ENCODE measurements around the gene PALS1. TPM values are rescaled to one million over a fixed set of nuclear protein-coding genes. Genes with fewer than 3 reads are reported as not detected.

PALS1 gene
- total RNA-seq, 4 donors from 2014 or later = 9.0 to 23.4 (median 16.6) TPM

GRCh38 chr14:67257906-67258305, 16.7 kb downstream of the PALS1 start:
- Histone ChIP-seq H3K4me3 (no peak overlapping the region), H3K36me3 (no peaks in the 10 kb centered on the region), H3K9me3 (no peaks in the 10 kb centered on the region), H3K27me3 (no peaks in the 10 kb centered on the region), H3K27ac (no peak overlapping the region), H3K4me1 (peaks cover 6% of the 10 kb centered on the region)
- 79% methylated on average over 3 of the region's 3 CpGs for WGBS
- no peak for TF ChIP-seq POLR2AphosphoS5 (IDR thresholded peaks at IDR 0.05)
- TF ChIP-seq POLR2A (IDR thresholded peaks at IDR 0.05) = no peak
- no peak for TF ChIP-seq EP300 (IDR thresholded peaks at IDR 0.05)
- TF ChIP-seq, protein P1, sequence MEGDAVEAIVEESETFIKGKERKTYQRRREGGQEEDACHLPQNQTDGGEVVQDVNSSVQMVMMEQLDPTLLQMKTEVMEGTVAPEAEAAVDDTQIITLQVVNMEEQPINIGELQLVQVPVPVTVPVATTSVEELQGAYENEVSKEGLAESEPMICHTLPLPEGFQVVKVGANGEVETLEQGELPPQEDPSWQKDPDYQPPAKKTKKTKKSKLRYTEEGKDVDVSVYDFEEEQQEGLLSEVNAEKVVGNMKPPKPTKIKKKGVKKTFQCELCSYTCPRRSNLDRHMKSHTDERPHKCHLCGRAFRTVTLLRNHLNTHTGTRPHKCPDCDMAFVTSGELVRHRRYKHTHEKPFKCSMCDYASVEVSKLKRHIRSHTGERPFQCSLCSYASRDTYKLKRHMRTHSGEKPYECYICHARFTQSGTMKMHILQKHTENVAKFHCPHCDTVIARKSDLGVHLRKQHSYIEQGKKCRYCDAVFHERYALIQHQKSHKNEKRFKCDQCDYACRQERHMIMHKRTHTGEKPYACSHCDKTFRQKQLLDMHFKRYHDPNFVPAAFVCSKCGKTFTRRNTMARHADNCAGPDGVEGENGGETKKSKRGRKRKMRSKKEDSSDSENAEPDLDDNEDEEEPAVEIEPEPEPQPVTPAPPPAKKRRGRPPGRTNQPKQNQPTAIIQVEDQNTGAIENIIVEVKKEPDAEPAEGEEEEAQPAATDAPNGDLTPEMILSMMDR (IDR thresholded peaks at IDR 0.05) = no peak
- DNase-seq (ENCODE audit: low spot score in 2 of 2) = no peak

DNA sequence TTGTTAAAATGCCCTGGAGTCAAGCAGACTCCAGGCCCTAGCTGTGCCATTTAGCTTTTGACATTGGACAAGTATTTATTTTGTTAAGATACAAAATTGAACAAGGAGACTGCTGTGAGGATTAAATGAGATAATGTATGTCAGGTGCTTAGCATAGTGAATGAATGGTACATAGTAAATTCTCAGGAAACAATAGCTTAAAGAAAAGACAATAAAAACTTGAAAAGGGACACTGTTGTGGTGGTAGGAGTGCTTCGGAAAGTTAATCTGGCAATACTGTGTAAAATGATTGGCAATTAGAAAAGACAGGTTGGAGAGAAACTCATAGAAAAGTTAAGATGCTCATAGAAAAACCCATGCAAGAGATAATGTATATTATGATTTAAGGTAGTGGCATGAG, 19.7 kb downstream of the PALS1 start:
- Histone ChIP-seq H3K27me3 (no peaks in the 10 kb centered on the region), H3K4me1 (peaks cover 14% of the 10 kb centered on the region), H3K4me3 (no peak overlapping the region), H3K27ac (no peak overlapping the region), H3K36me3 (no peaks in the 10 kb centered on the region), H3K9me3 (no peaks in the 10 kb centered on the region)
- no peak for DNase-seq (ENCODE audit: low spot score in 2 of 2)
- TF ChIP-seq, protein P1 (IDR thresholded peaks at IDR 0.05) = no peak
- 82% methylated on average over 1 of the region's 1 CpG for WGBS

DNA sequence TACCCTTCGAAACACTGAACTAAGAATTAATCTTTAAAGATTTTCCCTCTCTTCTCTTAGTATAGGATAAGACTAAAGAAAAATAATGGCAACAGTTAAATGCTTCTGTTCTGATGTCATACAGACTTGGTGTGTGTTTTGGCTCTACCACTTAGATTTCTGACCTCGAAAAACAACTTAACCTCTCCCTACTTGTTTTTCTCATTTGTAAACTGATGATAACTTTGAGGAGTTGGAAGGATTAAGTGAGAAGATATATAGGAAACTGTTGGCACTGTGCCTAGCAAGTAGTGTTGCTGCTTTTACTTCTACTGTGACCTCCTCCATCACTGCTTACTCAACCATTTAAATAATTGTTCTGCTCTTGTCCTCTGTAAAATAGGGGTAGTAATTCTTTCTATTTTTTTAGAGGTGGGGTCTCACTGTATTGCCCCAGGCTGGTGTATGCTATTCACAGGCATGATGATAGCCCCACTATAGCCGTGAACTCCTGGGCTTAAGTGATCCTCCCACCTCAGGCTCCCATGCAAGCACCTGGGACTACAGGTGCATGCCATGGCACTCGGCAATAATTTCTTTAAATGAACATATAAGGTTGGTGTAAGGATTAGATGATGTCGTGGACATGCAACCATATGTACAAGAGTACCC, 22.4 kb downstream of the PALS1 start:
- H3K9me3 ChIP-seq = no peaks in the 10 kb centered on the region
- H3K27ac ChIP-seq = no peak overlapping the region
- no peaks in the 10 kb centered on the region for H3K36me3 ChIP-seq
- WGBS = 74% methylated on average over 5 of the region's 5 CpGs
- no peaks in the 10 kb centered on the region for H3K27me3 ChIP-seq
- peaks cover 24% of the 10 kb centered on the region for H3K4me1 ChIP-seq
- no peak overlapping the region for H3K4me3 ChIP-seq
- TF ChIP-seq EP300 (IDR thresholded peaks at IDR 0.05) (no peak), POLR2AphosphoS5 (IDR thresholded peaks at IDR 0.05) (no peak), POLR2A (IDR thresholded peaks at IDR 0.05) (no peak)
- TF ChIP-seq, protein P1 (IDR thresholded peaks at IDR 0.05) = no peak
- DNase-seq (ENCODE audit: low spot score in 2 of 2) = no peak

GRCh38 chr14:67265131-67265530, 23.9 kb downstream of the PALS1 start:
- WGBS = 71% methylated on average over 2 of the region's 2 CpGs
- TF ChIP-seq, protein P1 (IDR thresholded peaks at IDR 0.05) = no peak
- TF ChIP-seq POLR2AphosphoS5 (IDR thresholded peaks at IDR 0.05) = no peak
- no peak for TF ChIP-seq POLR2A (IDR thresholded peaks at IDR 0.05)
- no peak for TF ChIP-seq EP300 (IDR thresholded peaks at IDR 0.05)
- DNase-seq (ENCODE audit: low spot score in 2 of 2) = no peak
- peaks cover 37% of the 10 kb centered on the region for H3K4me1 ChIP-seq
- no peak overlapping the region for H3K27ac ChIP-seq
- H3K9me3 ChIP-seq = no peaks in the 10 kb centered on the region
- H3K36me3 ChIP-seq = no peaks in the 10 kb centered on the region
- no peak overlapping the region for H3K4me3 ChIP-seq
- H3K27me3 ChIP-seq = no peaks in the 10 kb centered on the region

- TF ChIP-seq POLR2AphosphoS5 (IDR thresholded peaks at IDR 0.05) = no peak
- TF ChIP-seq EP300 (IDR thresholded peaks at IDR 0.05) = no peak
- TF ChIP-seq POLR2A (IDR thresholded peaks at IDR 0.05) = no peak
- TF ChIP-seq, protein P1 (IDR thresholded peaks at IDR 0.05) = no peak
- peaks cover 40% of the 10 kb centered on the region for H3K4me1 ChIP-seq
- no peak for DNase-seq (ENCODE audit: low spot score in 2 of 2)
- no peaks in the 10 kb centered on the region for H3K27me3 ChIP-seq
- H3K9me3 ChIP-seq = no peaks in the 10 kb centered on the region
- H3K4me3 ChIP-seq = peak overlapping the region; percentile 18
- no peak overlapping the region for H3K27ac ChIP-seq
- WGBS = 63% methylated on average over 4 of the region's 4 CpGs
- H3K36me3 ChIP-seq = no peaks in the 10 kb centered on the region
Observed at GRCh38 chr14:67267576-67268328, 26.5 kb downstream of the PALS1 start.

Measured in suprapubic skin (tissue), 4 donors.